Cortex of kidney (tissue), 1 donor: ENCODE data around the gene ADK.
"Not testable (repeated sequence)": the region's sequence is repeated elsewhere in the genome, so short reads cannot be mapped to it uniquely, and the experiment has no call there.

Experiments used
- DNase-seq: peaks from one replicate; lab custom pipeline; 2025; lab: John Stamatoyannopoulos, UW

The ADK gene

GRCh38 chr10:74425456-74426001 is 274.5 kb downstream of the ADK start:
- no peak for DNase-seq

GRCh38 chr10:74431816-74432215 is 280.8 kb downstream of the ADK start:
- DNase-seq = no peak

- DNase-seq = no peak
Observed at GRCh38 chr10:74432841-74433594, 282.0 kb downstream of the ADK start.

GRCh38 chr10:74433595-74433956 is 282.6 kb downstream of the ADK start:
- DNase-seq = no peak

GRCh38 chr10:74433993-74434392 is 283.0 kb downstream of the ADK start:
- no peak for DNase-seq

- no peak for DNase-seq
Observed at GRCh38 chr10:74434547-74434946, 283.5 kb downstream of the ADK start.

GRCh38 chr10:74436523-74437170 is 285.6 kb downstream of the ADK start:
- no peak for DNase-seq

- DNase-seq = no peak
Observed at GRCh38 chr10:74437822-74438221, 286.8 kb downstream of the ADK start.

- no peak for DNase-seq
Observed at GRCh38 chr10:74439213-74439612, 288.2 kb downstream of the ADK start.

GRCh38 chr10:74445493-74445892 is 294.5 kb downstream of the ADK start:
- no peak for DNase-seq

GRCh38 chr10:74450602-74451001 is 299.6 kb downstream of the ADK start:
- DNase-seq = no peak

GRCh38 chr10:74451127-74451829 is 300.3 kb downstream of the ADK start:
- no peak for DNase-seq

GRCh38 chr10:74453169-74453568 is 302.1 kb downstream of the ADK start:
- no peak for DNase-seq

- not testable (repeated sequence) for DNase-seq
Observed at GRCh38 chr10:74457478-74457877, 306.5 kb downstream of the ADK start.

GRCh38 chr10:74460812-74461211 is 309.8 kb downstream of the ADK start:
- no peak for DNase-seq

GRCh38 chr10:74474022-74474713 is 323.1 kb downstream of the ADK start:
- DNase-seq = no peak

- not testable (repeated sequence) for DNase-seq
Observed at GRCh38 chr10:74476162-74476706, 325.2 kb downstream of the ADK start.

GRCh38 chr10:74480778-74481177 is 329.8 kb downstream of the ADK start:
- no peak for DNase-seq

GRCh38 chr10:74483356-74483755 is 332.3 kb downstream of the ADK start:
- no peak for DNase-seq

- no peak for DNase-seq
Observed at GRCh38 chr10:74485283-74485682, 334.3 kb downstream of the ADK start.

GRCh38 chr10:74486659-74487058 is 335.6 kb downstream of the ADK start:
- DNase-seq = no peak

GRCh38 chr10:74488907-74489306 is 337.9 kb downstream of the ADK start:
- no peak for DNase-seq
